Measurements from ENCODE around the gene AVL9. TPM values are rescaled to one million over a fixed set of nuclear protein-coding genes. Genes with fewer than 3 reads are reported as not detected.

Gene AVL9
- total RNA-seq, 1 experiment from 2014 or later, result 44.3 TPM

GRCh38 chr7:32535162-32535702 lies 39.9 kb downstream of the AVL9 start:
- no peak for DNase-seq (ENCODE audit: low read depth)

DNA sequence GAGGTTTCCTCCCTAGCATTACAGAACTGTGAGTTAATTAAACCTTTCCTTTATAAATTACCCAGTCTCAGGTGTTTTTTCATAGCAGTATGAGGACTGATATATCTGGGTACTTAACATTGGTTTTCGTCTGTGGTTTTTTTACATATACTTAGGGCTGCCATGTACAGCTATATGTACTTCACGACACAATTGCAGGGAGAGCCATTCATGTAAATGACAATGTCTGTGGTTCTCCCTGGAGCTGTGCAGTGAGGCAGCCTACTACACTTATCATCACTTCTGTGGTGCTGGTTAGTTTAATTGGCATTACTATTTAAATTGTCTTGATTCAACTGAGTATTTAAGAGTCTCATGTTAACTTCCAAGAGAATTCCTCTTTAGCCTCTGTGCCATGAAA lies 40.7 kb downstream of the AVL9 start:
- DNase-seq (ENCODE audit: low read depth), result no peak

DNA sequence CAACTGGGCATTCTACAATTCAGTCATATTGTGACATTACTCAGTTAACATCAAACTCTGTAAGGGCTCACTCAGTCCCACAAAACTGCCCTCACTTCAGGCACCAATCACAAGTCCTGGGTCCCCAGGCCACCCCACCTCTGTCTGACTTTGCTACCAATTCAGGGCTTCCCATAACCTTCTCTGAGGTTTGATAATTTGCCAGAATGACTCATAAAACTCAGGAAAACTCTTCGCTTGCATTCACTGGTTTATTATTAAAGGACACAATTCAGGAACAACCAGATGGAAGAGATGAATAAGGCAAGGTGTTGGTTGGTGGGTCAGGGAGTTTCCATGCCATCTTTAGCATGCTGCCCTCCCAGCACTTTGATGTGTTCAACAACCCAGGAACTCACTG lies 41.3 kb downstream of the AVL9 start:
- DNase-seq (ENCODE audit: low read depth), result peak; percentile 57

DNA sequence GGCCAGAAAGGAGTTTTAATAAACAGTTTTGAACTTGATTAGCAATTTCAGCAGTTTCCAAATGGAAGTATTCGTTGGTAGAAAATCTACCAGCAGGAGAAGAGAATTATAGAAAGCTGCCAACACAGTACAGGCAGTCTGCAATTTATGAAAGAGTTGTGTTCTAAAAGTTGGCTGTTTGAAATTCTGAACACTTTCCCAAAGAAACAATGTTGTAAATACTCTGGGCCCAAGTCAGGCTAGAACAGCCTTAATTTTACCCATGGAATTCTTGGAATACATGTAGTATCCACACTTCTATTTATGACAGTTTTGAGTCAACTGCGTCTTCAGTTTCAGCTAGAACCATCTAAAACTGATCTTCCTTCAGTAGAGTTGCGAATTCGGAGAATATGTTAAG lies 42.5 kb downstream of the AVL9 start:
- DNase-seq (ENCODE audit: low read depth), result no peak

DNA sequence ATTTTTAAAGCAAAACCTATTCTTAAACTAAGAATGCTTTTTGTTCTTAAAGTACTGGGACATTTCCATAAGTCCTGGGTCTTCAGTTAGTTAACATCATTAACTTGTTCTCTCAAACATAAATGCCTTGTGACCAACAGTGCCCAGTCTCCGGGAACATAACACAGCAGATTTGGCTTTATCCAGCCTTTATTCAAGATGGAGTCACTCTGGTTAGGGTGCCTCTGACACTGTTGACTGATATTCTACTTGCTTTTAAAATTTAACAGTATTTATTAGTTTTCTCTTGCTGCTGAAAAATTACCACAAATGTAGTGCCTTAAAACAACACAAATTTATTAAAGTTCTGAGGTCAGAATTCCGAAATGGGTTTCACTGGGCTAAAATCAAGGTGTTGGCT lies 44.1 kb downstream of the AVL9 start:
- no peak for DNase-seq (ENCODE audit: low read depth)

DNA sequence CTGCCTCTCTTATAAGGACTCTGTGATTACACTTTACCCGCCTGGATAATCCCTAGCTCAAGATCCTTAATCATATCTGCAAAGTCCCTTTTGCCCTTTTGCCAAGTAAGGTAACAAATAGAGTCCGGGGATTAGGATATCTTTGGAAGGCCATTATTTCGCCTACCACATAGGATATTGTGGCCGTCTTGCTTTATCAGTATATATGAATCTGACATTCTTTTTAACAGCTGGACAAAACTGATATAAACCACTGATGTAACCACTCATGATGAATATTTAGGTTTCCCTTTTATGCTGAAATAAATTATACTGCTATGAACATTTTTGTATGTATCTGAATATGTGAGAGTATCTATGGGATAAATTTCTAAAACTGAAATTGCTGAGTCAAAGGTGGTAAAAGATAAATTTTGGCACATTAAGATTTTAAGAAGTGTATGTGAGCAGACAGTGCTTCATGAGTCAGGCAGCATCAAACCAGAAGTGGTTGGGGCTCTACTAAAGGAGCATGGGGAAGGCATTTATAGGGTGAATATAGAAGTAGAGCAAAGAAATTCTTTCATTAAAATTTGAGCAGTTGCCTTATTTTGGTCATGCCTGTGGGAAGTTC lies 44.7 kb downstream of the AVL9 start:
- no peak for DNase-seq (ENCODE audit: low read depth)

- no peak for DNase-seq (ENCODE audit: low read depth)
Observed at GRCh38 chr7:32542595-32542994, 47.3 kb downstream of the AVL9 start.

DNA sequence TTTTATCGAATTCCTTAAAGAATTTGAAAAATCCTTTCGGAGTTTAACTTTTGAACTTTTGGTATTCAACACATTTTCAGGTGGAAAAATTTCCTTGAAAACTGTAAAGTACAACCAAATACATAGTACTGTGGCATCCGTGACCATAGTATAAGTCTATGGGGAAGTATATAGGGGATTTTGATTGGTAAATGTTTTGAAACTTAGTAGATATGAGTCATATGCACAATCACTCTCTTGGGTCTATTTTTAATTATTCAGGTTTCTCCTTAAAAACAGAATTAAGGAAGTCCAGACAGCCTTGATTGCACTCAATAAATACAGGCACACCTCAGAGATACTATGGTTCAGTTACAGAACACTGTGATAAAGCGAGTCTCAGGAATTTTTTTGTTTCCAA lies 64.2 kb downstream of the AVL9 start:
- no peak for DNase-seq (ENCODE audit: low read depth)

GRCh38 chr7:32560075-32560474 lies 64.8 kb downstream of the AVL9 start:
- no peak for DNase-seq (ENCODE audit: low read depth)

DNA sequence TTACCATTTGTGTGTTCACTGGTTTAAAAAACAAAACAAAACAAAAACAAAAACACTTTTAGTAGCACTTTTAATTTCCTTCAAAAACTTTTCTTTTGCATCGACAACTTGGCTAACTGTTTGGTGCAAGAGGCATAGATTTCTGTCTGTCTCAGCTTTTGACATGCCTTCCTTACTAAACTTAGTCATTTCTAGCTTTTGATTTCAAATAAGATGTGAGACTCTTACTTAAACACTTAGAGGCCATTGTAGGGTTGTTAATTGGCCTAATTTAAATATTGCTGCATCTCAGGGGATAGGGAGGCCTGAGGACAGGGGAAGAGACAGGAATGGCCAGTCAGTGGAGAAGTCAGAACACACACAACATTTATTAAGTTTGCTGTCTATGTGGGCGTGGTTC lies 66.3 kb downstream of the AVL9 start:
- no peak for DNase-seq (ENCODE audit: low read depth)

GRCh38 chr7:32564542-32564941 lies 69.3 kb downstream of the AVL9 start:
- no peak for DNase-seq (ENCODE audit: low read depth)

GRCh38 chr7:32569388-32570289 lies 74.3 kb downstream of the AVL9 start:
- DNase-seq (ENCODE audit: low read depth), result no peak

DNA sequence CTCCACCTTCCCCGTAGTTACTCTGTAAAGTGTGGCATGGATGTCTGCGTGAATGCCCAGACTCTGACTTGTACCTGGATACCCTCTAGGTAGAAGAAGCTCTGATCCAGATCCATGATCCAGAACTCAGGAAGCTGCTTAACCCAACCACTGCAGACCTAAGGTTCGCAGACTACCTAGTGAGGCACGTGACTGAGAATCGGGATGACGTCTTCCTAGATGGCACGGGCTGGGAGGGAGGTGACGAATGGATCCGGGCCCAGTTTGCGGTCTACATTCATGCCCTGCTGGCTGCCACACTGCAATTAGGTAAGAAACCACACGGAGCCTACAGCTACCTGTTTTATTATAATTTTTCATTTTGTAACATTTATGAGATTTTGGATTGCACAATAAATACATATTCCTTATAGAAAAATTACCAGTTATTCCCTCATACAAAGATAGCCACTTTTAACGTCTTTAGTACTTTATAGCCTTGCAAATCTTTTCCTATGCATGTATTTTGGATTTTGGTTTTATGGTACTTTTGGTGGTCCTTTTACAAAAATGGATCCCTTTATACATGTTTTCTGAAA lies 77.9 kb downstream of the AVL9 start:
- no peak for DNase-seq (ENCODE audit: low read depth)

- no peak for DNase-seq (ENCODE audit: low read depth)
Observed at GRCh38 chr7:32574626-32575025, 79.3 kb downstream of the AVL9 start.

DNA sequence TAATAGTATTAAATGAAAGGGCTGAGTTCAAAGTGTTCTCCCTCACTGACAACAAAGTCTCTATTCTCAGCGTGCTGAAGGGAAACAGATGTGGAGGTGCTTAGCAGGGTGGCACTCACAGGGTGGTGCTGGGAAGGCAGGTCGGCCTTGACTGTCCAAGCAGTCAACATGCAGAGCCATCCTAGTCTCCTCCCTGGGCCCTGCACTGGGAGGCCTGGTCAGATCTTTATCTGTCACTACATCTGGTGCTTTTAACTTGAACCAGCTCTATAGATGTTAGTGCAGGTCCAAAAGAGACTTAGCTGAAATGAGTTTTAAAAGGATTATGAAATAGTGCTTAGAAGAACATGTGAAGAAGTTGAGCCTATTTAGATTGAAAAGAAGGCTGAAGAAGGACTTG lies 82.1 kb downstream of the AVL9 start:
- no peak for DNase-seq (ENCODE audit: low read depth)

- no peak for DNase-seq (ENCODE audit: low read depth)
Observed at GRCh38 chr7:32579776-32580175, 84.5 kb downstream of the AVL9 start.

GRCh38 chr7:32580646-32581045 lies 85.4 kb downstream of the AVL9 start:
- DNase-seq (ENCODE audit: low read depth), result no peak

DNA sequence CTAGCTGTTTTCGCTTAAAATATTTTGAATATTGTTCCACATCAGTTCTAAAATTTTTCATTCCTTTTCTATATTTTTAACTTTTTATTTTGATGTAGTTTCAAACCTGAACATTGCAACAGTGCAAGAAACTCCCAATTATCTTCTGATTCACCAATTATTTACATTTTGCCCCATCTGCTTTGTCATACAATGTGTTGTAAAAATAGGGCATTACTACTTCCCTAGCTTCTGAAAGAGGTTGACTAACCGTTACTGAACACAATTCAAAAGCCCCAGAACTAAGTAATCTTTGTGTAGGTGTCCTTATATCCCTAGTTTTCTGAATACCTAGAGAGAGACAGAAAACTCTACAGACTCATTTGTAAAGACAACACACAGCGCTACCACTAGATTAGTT lies 86.7 kb downstream of the AVL9 start:
- no peak for DNase-seq (ENCODE audit: low read depth)

DNA sequence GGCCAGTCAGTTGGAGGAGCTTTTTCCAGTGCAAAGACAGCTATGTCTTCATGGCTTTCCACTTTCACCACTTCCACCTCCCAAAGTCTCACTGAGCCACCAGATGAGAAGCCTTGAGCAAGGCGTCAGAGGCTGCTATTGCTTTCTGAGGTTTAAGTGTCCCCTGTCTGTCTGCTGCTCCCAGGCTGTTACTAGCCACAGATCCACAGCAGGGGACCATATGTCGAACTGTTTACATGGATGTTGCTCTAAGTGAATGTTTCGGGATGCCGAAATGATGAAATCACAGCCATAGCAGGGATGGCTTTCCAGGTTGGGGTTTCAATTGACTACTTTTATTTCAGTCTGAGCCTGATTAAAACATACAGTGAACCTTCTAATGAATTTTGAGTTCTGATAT lies 88.5 kb downstream of the AVL9 start:
- DNase-seq (ENCODE audit: low read depth), result peak; percentile 88

DNA sequence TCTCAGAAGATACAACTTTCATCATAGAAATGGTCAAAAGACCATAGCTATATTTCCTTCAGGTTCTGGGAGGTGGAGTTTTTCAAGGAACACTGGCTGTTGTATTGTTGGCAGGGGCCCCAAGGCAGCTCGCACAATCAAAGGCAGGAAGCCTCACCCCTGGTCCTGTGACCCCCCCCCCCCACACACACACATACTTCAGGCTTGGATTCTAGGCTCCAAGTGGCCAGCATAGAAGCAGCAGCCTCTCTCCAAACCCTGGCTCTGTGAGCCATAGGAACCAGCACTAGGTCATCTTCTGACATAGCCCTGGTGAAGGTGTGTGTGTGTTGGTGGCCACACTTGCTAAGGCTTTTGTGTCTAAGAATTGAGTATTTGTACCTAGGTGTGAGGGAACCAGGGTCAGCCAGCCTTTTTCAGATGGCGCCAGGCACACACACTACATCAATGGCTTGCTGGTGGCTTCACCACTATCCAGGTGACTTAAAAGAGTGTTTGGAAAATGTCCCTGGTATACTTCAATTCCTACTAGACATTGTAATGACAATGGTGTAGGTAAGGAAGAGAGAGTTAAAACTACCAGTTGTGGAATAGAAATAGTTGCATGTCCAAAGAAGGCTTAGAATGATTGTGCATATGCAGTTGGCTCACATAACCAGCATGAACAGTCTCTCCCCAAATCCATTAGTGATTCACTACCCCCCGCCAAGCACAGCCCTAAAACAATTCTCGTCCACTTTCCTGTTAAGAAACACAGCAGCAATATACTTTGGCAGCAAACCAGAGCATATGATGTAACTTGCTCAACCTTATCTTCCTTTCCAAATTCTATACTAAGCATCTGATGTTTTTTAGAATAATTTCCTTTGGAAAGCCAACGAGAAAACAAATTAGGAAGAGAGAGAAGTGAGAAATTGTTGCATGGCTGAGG lies 91.3 kb downstream of the AVL9 start:
- DNase-seq (ENCODE audit: low read depth), result peak; percentile 98

GRCh38 chr7:32587411-32587948 lies 92.2 kb downstream of the AVL9 start:
- DNase-seq (ENCODE audit: low read depth), result peak; percentile 77

Data from Daoy (cell line).